GM10266 (cell line): ENCODE results near the gene CAD.

Source experiments
- DNase-seq: peaks from one replicate; pipeline ENCODE4 v3.0.0; 2012; ENCODE audit errors: extremely low spot score
- CTCF ChIP-seq: IDR thresholded peaks from 2 replicates; pipeline ENCODE4 v1.5.1; 2012; ENCODE audit warnings: mild to moderate bottlenecking, low read depth; ENCODE audit not compliant: control insufficient read depth, insufficient read depth; ENCODE audit errors: missing control alignments

CAD gene

GRCh38 chr2:27249159-27249890 is 32.2 kb downstream of the CAD start:
- TF ChIP-seq CTCF, result no peak
- DNase-seq, result no peak

GRCh38 chr2:27249891-27250651 is 32.9 kb downstream of the CAD start:
- peak; percentile 81 for TF ChIP-seq CTCF
- peak; percentile 82 for DNase-seq

GRCh38 chr2:27250652-27251379 is 33.6 kb downstream of the CAD start:
- no peak for DNase-seq
- no peak for TF ChIP-seq CTCF

- DNase-seq, result no peak
- TF ChIP-seq CTCF, result no peak
Observed at GRCh38 chr2:27251766-27252165, 34.6 kb downstream of the CAD start.

GRCh38 chr2:27255187-27255586 is 38.0 kb downstream of the CAD start:
- DNase-seq, result no peak
- TF ChIP-seq CTCF, result no peak

- DNase-seq, result no peak
- TF ChIP-seq CTCF, result no peak
Observed at GRCh38 chr2:27255660-27256059, 38.5 kb downstream of the CAD start.
